ENCODE results near the gene SLC25A6.
"Not testable (repeated sequence)": the region's sequence is repeated elsewhere in the genome, so short reads cannot be mapped to it uniquely, and the experiment has no call there.

Gene SLC25A6

GRCh38 chrX:1378306-1378759, 13.6 kb downstream of the SLC25A6 start:
- intact Hi-C loops (cut with DNase I) = no loop called here
- DNase-seq = peak in 6 of 42 donors; percentile 6 to 40 (median 21)

GRCh38 chrX:1368385-1368698, 23.6 kb downstream of the SLC25A6 start:
- no peak for DNase-seq
- intact Hi-C loops (cut with DNase I) = no loop called here

DNA sequence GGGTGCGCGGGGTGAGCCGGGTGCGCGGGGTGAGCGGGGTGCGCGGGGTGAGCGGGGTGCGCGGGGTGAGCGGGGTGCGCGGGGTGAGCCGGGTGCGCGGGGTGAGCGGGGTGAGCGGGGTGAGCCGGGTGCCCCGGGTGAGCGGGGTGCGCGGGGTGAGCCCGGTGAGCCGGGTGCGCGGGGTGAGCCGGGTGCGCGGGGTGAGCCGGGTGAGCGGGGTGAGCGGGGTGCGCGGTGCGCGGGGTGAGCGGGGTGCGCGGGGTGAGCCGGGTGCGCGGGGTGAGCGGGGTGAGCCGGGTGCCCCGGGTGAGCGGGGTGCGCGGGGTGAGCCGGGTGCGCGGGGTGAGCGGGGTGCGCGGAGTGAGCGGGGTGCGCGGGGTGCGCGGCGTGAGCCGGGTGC, 25.6 kb downstream of the SLC25A6 start:
- intact Hi-C loops (cut with DNase I); DNase-seq: not testable (repeated sequence)

- intact Hi-C loops (cut with DNase I) = no loop called here
- DNase-seq = no peak
These were observed 30.0 kb downstream of the SLC25A6 start for GRCh38 chrX:1361910-1362309.

GRCh38 chrX:1361275-1361674, 30.6 kb downstream of the SLC25A6 start:
- intact Hi-C loops (cut with DNase I) = no loop called here
- peak in 21 of 42 donors; percentile 24 to 75 (median 49) for DNase-seq

GRCh38 chrX:1360171-1360570, 31.7 kb downstream of the SLC25A6 start:
- intact Hi-C loops (cut with DNase I) = no loop called here
- DNase-seq = no peak

DNA sequence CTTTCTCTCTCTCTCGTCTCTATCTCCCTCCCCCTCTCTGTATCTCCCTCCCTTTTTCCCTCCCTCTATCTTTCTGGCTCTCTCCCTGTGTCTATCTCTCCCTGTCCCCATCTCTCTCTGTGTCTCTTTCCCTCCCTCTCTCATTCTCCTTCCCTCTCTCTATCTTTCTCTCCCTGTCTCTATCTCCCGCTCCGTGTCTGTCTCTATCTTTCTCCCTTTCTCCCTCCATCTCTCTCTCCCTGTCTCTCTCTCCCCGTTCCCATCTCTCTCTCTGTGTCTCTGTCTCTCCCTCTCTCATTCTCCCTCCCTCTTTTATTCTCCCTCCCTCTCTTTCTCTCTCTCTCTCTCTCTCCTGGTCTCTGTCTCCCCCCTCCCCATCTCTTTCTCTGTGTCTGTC, 32.4 kb downstream of the SLC25A6 start:
- no peak for DNase-seq
- intact Hi-C loops (cut with DNase I) = no loop called here

DNA sequence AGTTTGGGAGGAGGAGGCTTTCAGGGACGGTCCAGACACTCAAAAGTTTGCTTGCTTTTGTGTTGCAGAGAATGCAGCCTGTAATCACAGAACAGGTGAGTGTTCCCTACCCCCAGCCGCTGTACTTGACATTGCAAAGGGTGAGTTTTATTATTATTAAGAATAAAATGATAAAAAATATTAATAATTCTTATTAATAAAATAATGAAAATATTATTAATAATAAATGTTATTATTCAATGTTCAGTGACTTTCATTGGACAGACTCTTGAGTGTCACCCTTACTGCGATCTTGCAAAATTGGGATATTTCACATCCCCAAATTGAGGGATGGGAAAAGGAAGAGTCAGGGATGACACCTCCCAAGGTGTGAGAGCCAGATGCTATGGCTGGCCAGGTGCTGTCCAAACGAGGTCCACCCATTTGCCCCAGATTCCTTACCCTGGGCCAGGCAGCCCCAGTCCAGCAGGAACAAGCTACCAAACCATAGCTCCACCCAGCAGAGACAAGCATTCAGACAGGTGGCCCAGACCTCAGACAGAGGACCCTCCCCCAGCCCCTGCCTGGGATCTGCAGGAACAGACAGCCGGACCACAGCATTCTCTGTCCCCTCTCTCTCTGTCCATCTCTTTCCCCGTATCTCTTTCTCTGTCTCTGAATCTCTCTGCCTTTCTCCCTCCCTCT, 33.0 kb downstream of the SLC25A6 start:
- peak in 1 of 42 donors; percentile 19 for DNase-seq
- intact Hi-C loops (cut with DNase I) = no loop called here

DNA sequence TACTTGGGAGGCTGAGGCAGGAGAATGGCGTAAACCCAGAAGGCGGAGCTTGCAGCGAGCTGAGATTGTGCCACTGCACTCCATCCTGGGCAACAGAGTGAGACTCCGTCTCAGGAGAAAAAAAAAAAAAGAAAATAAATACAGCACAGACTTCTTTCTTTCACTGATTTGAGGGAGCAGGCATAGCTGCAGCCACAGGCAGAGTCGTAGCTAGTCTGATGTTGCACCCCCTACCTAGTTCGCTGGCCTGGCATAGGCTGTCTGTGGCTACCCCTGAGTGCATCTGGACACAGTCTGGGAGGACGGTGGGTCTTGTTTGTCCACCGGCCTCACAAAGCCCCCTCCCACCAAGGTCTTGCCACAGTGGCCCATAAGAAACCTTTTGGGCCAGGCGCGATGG, 33.9 kb downstream of the SLC25A6 start:
- intact Hi-C loops (cut with DNase I) = no loop called here
- DNase-seq = peak in 1 of 42 donors; percentile 32

GRCh38 chrX:1355131-1356046, 36.5 kb downstream of the SLC25A6 start:
- DNase-seq = peak in 2 of 42 donors; percentile 12 to 15
- intact Hi-C loops (cut with DNase I) = no loop called here

- intact Hi-C loops (cut with DNase I) = no loop called here
These were observed 37.6 kb downstream of the SLC25A6 start for GRCh38 chrX:1354036-1355019.

GRCh38 chrX:1351981-1352714, 39.8 kb downstream of the SLC25A6 start:
- intact Hi-C loops (cut with DNase I) = no loop called here
- no peak for DNase-seq

More at GRCh38 chrX:1354036-1355019, 37.6 kb downstream of the SLC25A6 start:
- DNase-seq = peak in 1 of 42 donors; percentile 19

GRCh38 chrX:1349606-1350005, 42.3 kb downstream of the SLC25A6 start:
- DNase-seq; intact Hi-C loops (cut with DNase I): not testable (repeated sequence)

- intact Hi-C loops (cut with DNase I) = no loop called here
- no peak for DNase-seq
These were observed 50.2 kb downstream of the SLC25A6 start for GRCh38 chrX:1341545-1342184.

DNA sequence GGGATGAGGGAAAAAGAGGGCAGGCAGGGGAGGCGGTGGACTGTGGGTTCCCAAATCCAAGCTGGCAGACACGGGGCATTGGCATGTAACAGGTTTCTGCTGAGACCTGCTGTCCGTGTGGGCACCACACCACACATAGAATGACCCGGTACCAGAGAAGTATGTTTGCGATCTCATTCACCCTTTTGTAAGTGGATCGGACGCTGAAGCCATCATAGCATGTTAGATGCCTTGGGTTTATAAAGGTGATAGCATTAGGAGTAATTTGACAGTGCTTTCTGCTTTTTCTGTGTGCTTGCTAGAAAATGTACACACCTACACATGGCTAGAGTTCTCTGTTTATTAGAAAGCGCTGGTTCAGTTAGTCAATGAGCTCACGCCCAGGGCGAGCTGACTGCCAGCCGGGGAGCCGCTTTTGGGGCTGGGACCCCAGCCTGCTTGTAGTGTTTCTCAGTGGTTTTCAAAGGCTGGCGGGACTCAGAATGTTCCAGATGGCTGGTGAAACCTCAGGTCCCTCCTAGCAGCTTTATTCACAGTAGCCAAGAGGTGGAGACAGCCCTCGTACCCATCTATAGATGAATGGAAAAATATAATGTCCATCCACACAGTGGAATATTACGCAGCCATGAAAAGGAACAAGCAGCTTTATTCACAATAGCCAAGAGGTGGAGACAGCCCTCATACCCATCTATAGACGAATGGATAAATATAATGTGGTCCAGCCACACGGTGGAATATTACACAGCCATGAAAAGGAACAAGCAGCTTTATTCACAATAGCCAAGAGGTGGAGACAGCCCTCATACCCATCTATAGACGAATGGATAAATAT, 54.7 kb downstream of the SLC25A6 start:
- peak in 1 of 42 donors; percentile 5 for DNase-seq
- intact Hi-C loops (cut with DNase I) = no loop called here

GRCh38 chrX:1336331-1336943, 55.5 kb downstream of the SLC25A6 start, which contains the start of gene IL3RA:
Gene IL3RA (plus strand): TSS chrX:1336785. CDS start chrX:1341766, 4,981 bp downstream.
- peak in 25 of 42 donors; percentile 18 to 63 (median 36) for DNase-seq
- intact Hi-C loops (cut with DNase I) = no loop called here
